ENCODE results near the gene MCF2L2. TPM values are rescaled to one million over a fixed set of nuclear protein-coding genes. Genes with fewer than 3 reads are reported as not detected.
A peak's percentile ranks its signal among the peaks of the same experiment; 100 is the strongest.

Gene MCF2L2
- total and polyA plus RNA-seq, 5 donors from 2014 or later, result 2.1 to 20.7 (median 4.0) TPM

DNA sequence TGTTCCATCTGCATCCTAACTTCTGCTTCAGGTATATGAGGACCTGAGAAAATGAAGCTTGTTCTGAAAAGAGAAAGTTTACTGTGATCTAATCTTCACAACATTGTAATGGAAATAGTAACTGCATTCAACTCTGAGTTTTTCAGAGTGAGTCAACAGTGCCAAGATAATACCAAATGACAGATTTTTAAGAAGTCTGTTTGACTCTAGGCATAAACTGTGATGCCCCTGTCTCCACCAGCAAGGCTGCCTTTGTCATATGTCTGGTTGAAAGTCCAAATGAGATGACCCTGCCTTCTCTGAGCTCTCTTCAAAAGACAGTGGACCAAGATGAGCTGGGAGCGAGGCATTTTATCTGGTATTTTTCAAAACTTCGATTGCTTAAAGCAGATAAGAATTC lies 220.2 kb downstream of the MCF2L2 start:
- DNase-seq (no peak), ATAC-seq (ENCODE audit: low read depth in 2 of 2) (no peak)
- no peaks in the 10 kb centered on the region for H3K36me3 ChIP-seq (ENCODE audit: control insufficient read depth, insufficient read depth, low read length)
- H3K4me1 Mint-ChIP-seq, result peaks cover 0 to 10% (median 0%) of the 10 kb centered on the region in 4 donors
- peaks cover 0 to 6% of the 10 kb centered on the region in 2 experiments for H3K9me3 ChIP-seq (ENCODE audit: control insufficient read depth in 2 of 2, low read length in 2 of 2)
- peaks cover 6% of the 10 kb centered on the region for H3K27me3 Mint-ChIP-seq
- H3K4me3 Mint-ChIP-seq, result no peak overlapping the region
- no peak overlapping the region for H3K27ac Mint-ChIP-seq
- H3K36me3 Mint-ChIP-seq, result peaks cover 15% of the 10 kb centered on the region
- H3K27me3 ChIP-seq (ENCODE audit: control insufficient read depth, insufficient read depth, low read length), result no peaks in the 10 kb centered on the region
- H3K9me3 Mint-ChIP-seq, result peaks cover 0 to 12% (median 5%) of the 10 kb centered on the region in 7 donors
- H3K4me3 ChIP-seq (ENCODE audit: low read depth, low read length), result no peak overlapping the region
- H3K4me1 ChIP-seq (ENCODE audit: control insufficient read depth, insufficient read depth, low read length, poor library complexity, severe bottlenecking), result no peaks in the 10 kb centered on the region
- no peak overlapping the region for H3K27ac ChIP-seq (ENCODE audit: insufficient read depth, low read length, poor library complexity, severe bottlenecking)

DNA sequence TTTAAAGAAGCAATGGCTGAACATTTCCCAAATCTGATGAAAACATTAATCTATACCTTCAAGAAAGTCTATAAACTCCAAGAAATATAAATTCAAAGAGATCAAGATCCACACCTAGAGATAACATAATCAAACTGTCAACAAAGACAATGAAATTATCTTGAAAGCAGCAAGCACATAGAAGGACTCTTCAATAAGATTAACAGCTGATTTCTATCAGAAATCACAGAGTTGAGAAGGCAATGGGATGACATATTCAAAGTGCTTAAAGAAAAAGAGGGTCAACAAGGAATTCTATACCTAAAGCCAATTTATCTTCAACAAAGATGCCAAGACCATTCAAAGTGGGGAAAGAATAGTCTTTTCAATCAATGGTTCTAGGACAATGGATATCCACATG lies 224.7 kb downstream of the MCF2L2 start:
- Mint-ChIP-seq H3K27me3 (peaks cover 6% of the 10 kb centered on the region), H3K4me3 (no peak overlapping the region), H3K4me1 (peaks cover 7 to 22% (median 11%) of the 10 kb centered on the region in 4 donors), H3K27ac (no peak overlapping the region), H3K9me3 (peaks cover 1 to 13% (median 2%) of the 10 kb centered on the region in 7 donors), H3K36me3 (peaks cover 4% of the 10 kb centered on the region)
- Histone ChIP-seq H3K4me3 (ENCODE audit: low read depth, low read length) (no peak overlapping the region), H3K27me3 (ENCODE audit: control insufficient read depth, insufficient read depth, low read length) (no peaks in the 10 kb centered on the region), H3K36me3 (ENCODE audit: control insufficient read depth, insufficient read depth, low read length) (no peaks in the 10 kb centered on the region), H3K4me1 (ENCODE audit: control insufficient read depth, insufficient read depth, low read length, poor library complexity, severe bottlenecking) (no peaks in the 10 kb centered on the region), H3K27ac (ENCODE audit: insufficient read depth, low read length, poor library complexity, severe bottlenecking) (no peak overlapping the region), H3K9me3 (ENCODE audit: control insufficient read depth in 2 of 2, low read length in 2 of 2) (peaks cover 0 to 6% of the 10 kb centered on the region in 2 experiments)
- DNase-seq, result no peak
- ATAC-seq (ENCODE audit: low read depth in 2 of 2), result no peak

DNA sequence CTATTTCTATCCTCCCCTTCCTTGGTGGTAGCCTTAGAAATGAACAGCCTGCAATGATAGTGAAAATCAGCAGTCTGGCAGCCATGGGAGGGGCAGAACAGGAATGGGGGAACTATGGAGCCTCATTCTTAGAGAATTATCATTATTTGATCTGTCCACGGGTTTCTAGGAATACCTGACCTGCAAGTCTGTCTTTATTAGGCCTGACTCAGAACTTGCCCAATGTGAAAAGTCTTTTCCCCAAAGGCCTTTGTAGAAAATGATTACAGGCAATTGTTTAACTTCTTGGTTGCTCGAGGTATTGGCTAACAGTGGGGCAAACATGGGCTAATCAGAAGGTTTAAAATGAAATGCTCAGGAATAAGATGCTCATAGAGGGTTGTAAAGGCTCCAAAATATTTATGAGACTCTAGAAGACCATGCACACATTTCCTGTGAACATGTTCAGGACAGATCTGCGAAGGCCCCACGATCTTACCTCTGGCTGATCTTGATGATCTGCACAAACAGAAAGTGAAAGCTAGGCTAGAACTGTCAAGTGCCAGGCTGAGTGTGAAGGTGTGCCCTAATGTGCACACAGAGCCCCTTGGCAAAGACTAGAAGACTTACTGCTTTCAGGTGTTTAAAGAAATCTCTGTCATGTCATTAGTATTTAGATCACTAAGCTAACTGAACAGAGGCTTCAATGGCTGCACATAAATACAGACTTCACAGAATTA lies 226.3 kb downstream of the MCF2L2 start:
- peak in 2 of 3 donors; percentile 29 to 84 for DNase-seq
- Histone ChIP-seq H3K9me3 (ENCODE audit: control insufficient read depth in 2 of 2, low read length in 2 of 2) (peaks cover 0 to 6% of the 10 kb centered on the region in 2 experiments), H3K4me1 (ENCODE audit: control insufficient read depth, insufficient read depth, low read length, poor library complexity, severe bottlenecking) (no peaks in the 10 kb centered on the region), H3K27me3 (ENCODE audit: control insufficient read depth, insufficient read depth, low read length) (no peaks in the 10 kb centered on the region), H3K36me3 (ENCODE audit: control insufficient read depth, insufficient read depth, low read length) (no peaks in the 10 kb centered on the region), H3K4me3 (ENCODE audit: low read depth, low read length) (peak overlapping the region; percentile 62), H3K27ac (ENCODE audit: insufficient read depth, low read length, poor library complexity, severe bottlenecking) (no peak overlapping the region)
- Mint-ChIP-seq H3K36me3 (peaks cover 4% of the 10 kb centered on the region), H3K9me3 (peaks cover 1 to 13% (median 2%) of the 10 kb centered on the region in 7 donors), H3K27ac (peak overlapping the region; percentile 60 to 80 (median 62)), H3K4me3 (peak overlapping the region; percentile 18 to 76 (median 59)), H3K4me1 (peaks cover 7 to 19% (median 11%) of the 10 kb centered on the region in 4 donors), H3K27me3 (peaks cover 6% of the 10 kb centered on the region)
- ATAC-seq (ENCODE audit: low read depth in 2 of 2), result peak; percentile 75 to 91

DNA sequence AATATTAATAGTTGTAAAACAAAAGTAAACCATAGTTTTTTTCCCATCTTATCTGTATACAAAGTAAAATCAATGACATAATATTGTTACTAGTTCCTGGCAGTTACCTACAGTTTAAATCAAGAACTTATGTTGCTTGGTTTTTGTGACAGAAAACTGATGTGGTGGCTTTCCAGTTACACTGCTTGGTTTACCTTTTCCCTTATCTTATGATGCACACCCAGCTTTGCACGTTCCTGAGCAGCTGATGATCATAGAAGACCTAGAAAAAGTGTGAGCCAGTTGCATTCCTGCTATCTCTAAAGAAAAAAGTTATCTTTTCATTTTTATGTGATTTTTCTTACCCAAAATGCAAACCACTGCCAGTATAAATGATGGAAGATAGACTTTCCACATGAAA lies 229.5 kb downstream of the MCF2L2 start:
- DNase-seq, result no peak
- Histone ChIP-seq H3K27me3 (ENCODE audit: control insufficient read depth, insufficient read depth, low read length) (no peaks in the 10 kb centered on the region), H3K36me3 (ENCODE audit: control insufficient read depth, insufficient read depth, low read length) (no peaks in the 10 kb centered on the region), H3K4me3 (ENCODE audit: low read depth, low read length) (no peak overlapping the region), H3K9me3 (ENCODE audit: control insufficient read depth in 2 of 2, low read length in 2 of 2) (peaks cover 0 to 6% of the 10 kb centered on the region in 2 experiments), H3K4me1 (ENCODE audit: control insufficient read depth, insufficient read depth, low read length, poor library complexity, severe bottlenecking) (no peaks in the 10 kb centered on the region), H3K27ac (ENCODE audit: insufficient read depth, low read length, poor library complexity, severe bottlenecking) (no peak overlapping the region)
- Mint-ChIP-seq H3K27me3 (no peaks in the 10 kb centered on the region), H3K27ac (no peak overlapping the region), H3K9me3 (peaks cover 0 to 12% (median 2%) of the 10 kb centered on the region in 7 donors), H3K4me1 (peaks cover 9 to 12% (median 11%) of the 10 kb centered on the region in 4 donors), H3K36me3 (peaks cover 4% of the 10 kb centered on the region), H3K4me3 (no peak overlapping the region)
- ATAC-seq (ENCODE audit: low read depth in 2 of 2), result no peak

DNA sequence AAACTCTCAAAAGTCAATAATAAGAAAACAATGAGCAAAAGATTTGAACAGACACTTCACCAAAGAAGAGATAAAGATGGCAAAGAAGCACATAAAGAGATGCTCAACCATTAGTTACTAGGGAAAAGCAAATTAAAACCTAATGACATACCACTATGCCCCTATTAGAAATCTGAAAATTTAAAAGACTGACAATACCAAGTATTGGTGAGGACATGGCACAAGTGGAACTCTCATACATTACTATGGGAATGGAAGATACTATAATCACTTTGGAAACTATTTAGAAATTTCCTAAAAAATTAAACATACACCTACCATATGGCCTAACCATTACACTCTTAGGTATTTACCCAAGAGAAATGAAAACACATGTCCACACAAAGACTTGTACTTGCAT lies 230.7 kb downstream of the MCF2L2 start:
- Histone ChIP-seq H3K27ac (ENCODE audit: insufficient read depth, low read length, poor library complexity, severe bottlenecking) (no peak overlapping the region), H3K27me3 (ENCODE audit: control insufficient read depth, insufficient read depth, low read length) (no peaks in the 10 kb centered on the region), H3K4me1 (ENCODE audit: control insufficient read depth, insufficient read depth, low read length, poor library complexity, severe bottlenecking) (no peaks in the 10 kb centered on the region), H3K36me3 (ENCODE audit: control insufficient read depth, insufficient read depth, low read length) (no peaks in the 10 kb centered on the region), H3K4me3 (ENCODE audit: low read depth, low read length) (no peak overlapping the region), H3K9me3 (ENCODE audit: control insufficient read depth in 2 of 2, low read length in 2 of 2) (no peaks in the 10 kb centered on the region)
- Mint-ChIP-seq H3K9me3 (peaks cover 0 to 7% (median 1%) of the 10 kb centered on the region in 7 donors), H3K27ac (no peak overlapping the region), H3K36me3 (no peaks in the 10 kb centered on the region), H3K4me3 (no peak overlapping the region), H3K27me3 (no peaks in the 10 kb centered on the region), H3K4me1 (peaks cover 8 to 12% (median 11%) of the 10 kb centered on the region in 4 donors)
- ATAC-seq (ENCODE audit: low read depth in 2 of 2) (no peak), DNase-seq (no peak)

- Mint-ChIP-seq H3K4me1 (peaks cover 0 to 2% (median 0%) of the 10 kb centered on the region in 4 donors), H3K9me3 (no peaks in the 10 kb centered on the region), H3K27ac (no peak overlapping the region), H3K27me3 (no peaks in the 10 kb centered on the region), H3K4me3 (no peak overlapping the region), H3K36me3 (peaks cover 4% of the 10 kb centered on the region)
- Histone ChIP-seq H3K27ac (ENCODE audit: insufficient read depth, low read length, poor library complexity, severe bottlenecking) (no peak overlapping the region), H3K9me3 (ENCODE audit: control insufficient read depth in 2 of 2, low read length in 2 of 2) (no peaks in the 10 kb centered on the region), H3K36me3 (ENCODE audit: control insufficient read depth, insufficient read depth, low read length) (no peaks in the 10 kb centered on the region), H3K27me3 (ENCODE audit: control insufficient read depth, insufficient read depth, low read length) (no peaks in the 10 kb centered on the region), H3K4me1 (ENCODE audit: control insufficient read depth, insufficient read depth, low read length, poor library complexity, severe bottlenecking) (no peaks in the 10 kb centered on the region), H3K4me3 (ENCODE audit: low read depth, low read length) (no peak overlapping the region)
- no peak for DNase-seq
- ATAC-seq (ENCODE audit: low read depth in 2 of 2), result no peak
Measured at GRCh38 chr3:183195266-183195665, 233.2 kb downstream of the MCF2L2 start.

DNA sequence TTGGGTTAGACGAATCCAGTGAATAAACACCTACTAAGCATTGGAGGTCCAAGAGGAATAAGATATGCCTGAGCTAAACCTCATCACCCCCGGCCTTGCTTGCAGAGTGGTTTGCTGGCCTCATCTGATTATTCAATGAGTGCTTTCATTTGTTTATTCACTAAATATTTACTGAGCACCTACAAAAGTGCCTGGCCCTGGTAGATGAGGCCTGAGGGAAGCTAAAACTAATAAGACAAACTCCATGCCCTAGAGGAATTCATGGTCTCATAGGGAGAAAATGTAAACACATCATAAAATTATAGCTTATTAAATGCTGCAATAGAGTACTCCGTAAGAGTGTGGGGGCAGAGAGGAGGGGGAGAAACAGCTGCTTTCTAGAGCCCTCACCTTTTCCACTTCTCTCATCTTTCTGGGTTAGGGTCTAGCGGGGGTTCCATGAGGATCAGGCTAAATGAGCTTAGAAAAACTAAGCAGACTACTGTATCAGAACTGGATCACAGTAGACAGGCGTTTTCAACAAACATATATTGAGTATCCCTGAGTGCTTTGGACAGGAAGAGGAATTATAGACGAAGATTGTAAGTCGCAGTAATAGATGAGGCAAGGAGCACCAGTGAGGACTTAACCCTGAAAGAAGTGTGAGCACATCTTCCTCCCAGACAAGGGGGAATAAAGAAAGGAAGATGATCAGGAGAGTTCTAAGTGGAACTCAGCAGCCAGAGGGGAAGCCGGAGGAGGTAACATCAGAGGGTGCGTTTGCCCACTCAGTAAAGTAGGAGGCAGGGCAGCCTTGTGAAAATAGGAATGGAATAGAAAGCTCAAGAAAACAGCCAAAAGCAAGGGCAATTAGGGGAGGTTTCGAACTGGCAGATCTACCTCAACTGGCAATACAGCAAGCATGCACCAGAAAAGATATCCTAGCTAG lies 234.4 kb downstream of the MCF2L2 start:
- no peak overlapping the region for H3K4me3 ChIP-seq (ENCODE audit: low read depth, low read length)
- H3K4me1 Mint-ChIP-seq, result peaks cover 0 to 2% (median 0%) of the 10 kb centered on the region in 4 donors
- no peaks in the 10 kb centered on the region for H3K27me3 ChIP-seq (ENCODE audit: control insufficient read depth, insufficient read depth, low read length)
- H3K27ac Mint-ChIP-seq, result no peak overlapping the region
- no peaks in the 10 kb centered on the region for H3K9me3 Mint-ChIP-seq
- H3K9me3 ChIP-seq (ENCODE audit: control insufficient read depth in 2 of 2, low read length in 2 of 2), result no peaks in the 10 kb centered on the region
- H3K36me3 Mint-ChIP-seq, result peaks cover 4% of the 10 kb centered on the region
- H3K4me3 Mint-ChIP-seq, result no peak overlapping the region
- no peaks in the 10 kb centered on the region for H3K4me1 ChIP-seq (ENCODE audit: control insufficient read depth, insufficient read depth, low read length, poor library complexity, severe bottlenecking)
- no peak overlapping the region for H3K27ac ChIP-seq (ENCODE audit: insufficient read depth, low read length, poor library complexity, severe bottlenecking)
- ATAC-seq (ENCODE audit: low read depth in 2 of 2), result no peak
- no peaks in the 10 kb centered on the region for H3K27me3 Mint-ChIP-seq
- DNase-seq, result no peak
- H3K36me3 ChIP-seq (ENCODE audit: control insufficient read depth, insufficient read depth, low read length), result no peaks in the 10 kb centered on the region
